Breast epithelium (tissue), 4 donors: Measurements from ENCODE around the gene USH1C. TPM values are rescaled to one million over a fixed set of nuclear protein-coding genes. Genes with fewer than 3 reads are reported as not detected.

Experiments used
- DNase-seq, 2 donors: peaks; one replicate each; pipeline ENCODE4 v3.0.0-alpha.2; 2019; ENCODE audit warnings: low spot score in 2 of 2
- H3K27ac ChIP-seq, 2 donors: fragments of 200-600 bp; sonication (generic) in 1 of 2; one replicate each; pipeline ENCODE4 v1.5.1; 2016 to 2019; ENCODE audit warnings: mild to moderate bottlenecking in 1 of 2
- H3K27me3 ChIP-seq, 2 donors: fragments of 200-600 bp; sonication (generic) in 1 of 2; one replicate each; pipeline versions ENCODE4 v1.5.1 to v1.6.0; 2017 to 2019; ENCODE audit warnings: control low read depth in 1 of 2, mild to moderate bottlenecking in 1 of 2
- H3K36me3 ChIP-seq: fragments of 200-600 bp; one replicate; pipeline ENCODE4 v1.5.1; 2019
- H3K4me1 ChIP-seq, 2 donors: fragments of 200-600 bp; sonication (generic); one replicate each; pipeline ENCODE4 v1.5.1; 2016 to 2019; ENCODE audit warnings: control low read depth in 1 of 2
- H3K4me3 ChIP-seq, 3 donors: fragments of 200-600 bp; sonication (generic); 1 replicate in 2 of 3; 2 replicates in 1 of 3; pipeline ENCODE4 v1.5.1; 2016 to 2019; ENCODE audit warnings: mild to moderate bottlenecking in 3 of 3, moderate library complexity in 2 of 3
- H3K9me3 ChIP-seq, 2 donors: fragments of 200-600 bp; sonication (generic) in 1 of 2; one replicate each; pipeline ENCODE4 v1.5.1; 2016 to 2019; ENCODE audit warnings: control low read depth in 1 of 2
- CTCF ChIP-seq, 3 donors: fragments of 450-650 bp; IDR thresholded peaks; one replicate each; pipeline ENCODE4 v1.5.1; 2016 to 2017; ENCODE audit warnings: antibody characterized with exemption in 3 of 3, mild to moderate bottlenecking in 3 of 3, moderate library complexity in 3 of 3
- POLR2A ChIP-seq: fragments of 450-650 bp; IDR thresholded peaks from one replicate; pipeline ENCODE4 v1.6.1; 2016; ENCODE audit warnings: antibody characterized with exemption, mild to moderate bottlenecking, moderate library complexity
- POLR2AphosphoS5 ChIP-seq, 3 donors: sonication (generic); formaldehyde crosslinking; IDR thresholded peaks; one replicate each; pipeline ENCODE4 v1.6.1; 2017; ENCODE audit warnings: antibody characterized with exemption in 3 of 3
- intact Hi-C: fragments of 100-400 bp; cut with DNase I; formaldehyde crosslinking; loops from one replicate; pipeline ENCODE4 v1.15.1; 2023; ENCODE audit warnings: low total_unique reads
- total RNA-seq, 3 donors: library from RNA; depleted of rRNA; stranded (reverse); fragments of >200 nt; gene quantifications; one replicate each; pipeline ENCODE4 v1.1.0, GENCODE V29; 2016

Gene USH1C
- total RNA-seq, 3 donors from 2014 or later: 0.66 TPM; not detected in 2

GRCh38 chr11:17556999-17557398 is 12.8 kb upstream of the USH1C start:
- no peak overlapping the region for H3K27ac ChIP-seq
- H3K9me3 ChIP-seq: no peaks in the 10 kb centered on the region
- intact Hi-C loops: no loop called here
- peaks cover 0 to 5% of the 10 kb centered on the region in 2 donors for H3K27me3 ChIP-seq
- H3K36me3 ChIP-seq: no peaks in the 10 kb centered on the region
- TF ChIP-seq CTCF (IDR thresholded peaks at IDR 0.05): no peak
- no peak for TF ChIP-seq POLR2A
- TF ChIP-seq POLR2AphosphoS5 (IDR thresholded peaks at IDR 0.05): no peak
- no peak overlapping the region for H3K4me3 ChIP-seq
- peak in 1 of 2 donors; percentile 22 for DNase-seq
- no peaks in the 10 kb centered on the region for H3K4me1 ChIP-seq

DNA sequence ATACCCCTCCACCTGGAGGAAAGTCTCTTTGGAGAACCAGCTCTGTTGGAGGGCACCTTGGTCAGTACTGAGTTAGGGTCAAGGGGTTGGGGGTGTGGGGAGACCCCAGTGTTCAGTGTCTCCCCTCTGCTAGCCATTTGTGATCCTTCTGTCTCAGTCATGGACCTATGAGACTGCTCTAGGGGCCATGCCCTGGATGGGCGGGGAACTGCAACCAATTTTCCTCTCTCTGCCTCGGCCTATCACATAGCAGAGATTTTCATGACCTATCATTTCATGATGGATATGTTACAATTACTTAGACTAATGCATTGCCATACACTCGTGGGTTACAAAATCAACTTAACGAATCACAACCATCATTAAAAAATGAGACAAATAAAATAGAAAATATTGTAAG is 10.3 kb upstream of the USH1C start:
- Histone ChIP-seq H3K27ac (no peak overlapping the region), H3K4me1 (no peaks in the 10 kb centered on the region), H3K36me3 (no peaks in the 10 kb centered on the region), H3K4me3 (no peak overlapping the region), H3K9me3 (no peaks in the 10 kb centered on the region), H3K27me3 (peaks cover 0 to 5% of the 10 kb centered on the region in 2 donors)
- TF ChIP-seq CTCF (IDR thresholded peaks at IDR 0.05): no peak
- no peak for DNase-seq
- intact Hi-C loops: no loop called here

DNA sequence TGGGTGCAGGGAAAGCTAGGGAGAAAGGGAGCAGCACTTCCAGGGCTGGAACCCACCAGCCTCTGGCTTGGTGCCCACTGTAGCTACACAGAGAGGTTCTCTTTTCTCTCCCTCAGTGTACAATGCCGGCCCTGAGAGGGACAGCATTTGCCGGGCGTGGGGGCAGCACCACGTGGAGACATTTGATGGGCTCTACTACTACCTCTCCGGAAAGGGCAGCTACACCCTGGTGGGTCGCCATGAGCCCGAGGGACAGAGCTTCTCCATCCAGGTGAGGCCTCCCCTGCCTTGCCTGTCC is 9.0 kb upstream of the USH1C start:
- H3K9me3 ChIP-seq: no peaks in the 10 kb centered on the region
- no peak overlapping the region for H3K4me3 ChIP-seq
- H3K27me3 ChIP-seq: peaks cover 0 to 5% of the 10 kb centered on the region in 2 donors
- no peak overlapping the region for H3K27ac ChIP-seq
- TF ChIP-seq POLR2A: no peak
- no peak for TF ChIP-seq POLR2AphosphoS5 (IDR thresholded peaks at IDR 0.05)
- TF ChIP-seq CTCF (IDR thresholded peaks at IDR 0.05): no peak
- no peaks in the 10 kb centered on the region for H3K4me1 ChIP-seq
- intact Hi-C loops: no loop called here
- DNase-seq: peak in 1 of 2 donors; percentile 17
- H3K36me3 ChIP-seq: no peaks in the 10 kb centered on the region

DNA sequence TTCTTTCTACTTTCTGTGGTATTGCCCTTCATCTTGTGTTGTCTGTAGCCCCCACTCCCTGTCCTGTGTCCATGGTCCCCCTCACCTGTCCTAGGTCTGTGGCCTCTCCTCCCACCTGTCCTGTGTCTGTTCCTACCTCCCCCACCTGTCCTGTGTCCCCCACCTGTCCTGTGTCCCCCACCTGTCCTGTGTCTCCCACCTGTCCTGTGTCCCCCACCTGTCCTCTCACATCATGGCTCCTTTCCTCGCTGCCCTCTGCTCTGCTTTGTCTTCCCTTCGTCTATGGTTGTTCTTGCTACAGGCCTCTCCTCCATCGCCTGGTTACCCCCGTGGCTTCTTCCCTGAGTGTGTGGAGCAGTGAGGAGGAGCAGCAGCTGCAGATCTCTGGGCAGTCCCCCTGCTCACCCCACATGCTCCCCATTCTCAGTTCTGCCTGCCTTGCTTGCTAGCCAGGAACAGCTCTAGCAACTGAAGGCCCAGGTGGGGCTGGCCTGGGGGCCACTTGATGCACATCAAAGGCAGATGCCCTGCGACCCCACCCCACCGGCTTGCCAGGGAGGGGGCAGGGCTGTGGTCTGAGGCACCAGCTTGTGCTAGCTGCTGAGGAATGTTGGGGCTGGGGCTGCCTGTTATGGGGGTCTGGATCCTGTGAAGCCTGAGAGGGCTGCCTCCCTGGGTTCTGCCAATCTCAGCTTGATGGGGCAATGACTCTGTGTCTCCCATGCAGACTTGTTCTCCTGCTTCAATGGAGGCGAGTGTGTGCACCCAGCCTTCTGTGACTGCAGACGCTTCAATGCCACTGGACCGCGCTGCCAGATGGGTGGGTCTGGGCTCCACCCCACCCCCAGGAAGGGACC is 8.4 kb upstream of the USH1C start:
- Histone ChIP-seq H3K27me3 (peaks cover 0 to 8% of the 10 kb centered on the region in 2 donors), H3K4me3 (no peak overlapping the region), H3K27ac (no peak overlapping the region), H3K9me3 (no peaks in the 10 kb centered on the region), H3K4me1 (no peaks in the 10 kb centered on the region), H3K36me3 (no peaks in the 10 kb centered on the region)
- no peak for TF ChIP-seq POLR2AphosphoS5 (IDR thresholded peaks at IDR 0.05)
- intact Hi-C loops: no loop called here
- peak in 1 of 2 donors; percentile 49 for DNase-seq

DNA sequence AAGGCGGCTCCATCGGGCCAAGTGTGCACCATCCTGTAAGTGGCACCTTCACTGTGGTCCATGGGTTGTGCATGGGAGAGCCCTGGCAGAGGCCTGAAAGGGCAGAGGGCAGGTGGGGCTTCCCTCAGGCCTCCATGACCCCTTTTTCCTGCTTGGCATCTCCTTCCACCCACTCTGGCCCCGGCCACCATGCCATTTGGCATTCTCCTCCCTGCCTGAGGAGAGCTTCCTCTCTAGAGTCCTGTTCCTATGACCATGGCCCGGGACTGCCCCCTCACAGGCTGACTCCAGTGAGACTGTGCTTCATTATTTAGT is 7.8 kb upstream of the USH1C start:
- no peak overlapping the region for H3K27ac ChIP-seq
- no peaks in the 10 kb centered on the region for H3K4me1 ChIP-seq
- H3K27me3 ChIP-seq: peaks cover 0 to 11% of the 10 kb centered on the region in 2 donors
- H3K36me3 ChIP-seq: no peaks in the 10 kb centered on the region
- peak in 1 of 2 donors; percentile 42 for DNase-seq
- no peak overlapping the region for H3K4me3 ChIP-seq
- TF ChIP-seq POLR2A (no peak), POLR2AphosphoS5 (IDR thresholded peaks at IDR 0.05) (no peak), CTCF (IDR thresholded peaks at IDR 0.05) (no peak)
- intact Hi-C loops: no loop called here
- no peaks in the 10 kb centered on the region for H3K9me3 ChIP-seq
